ENCODE results near the gene NEGR1.
"Not testable (repeated sequence)": the region's sequence is repeated elsewhere in the genome, so short reads cannot be mapped to it uniquely, and the experiment has no call there.

NEGR1 gene

DNA sequence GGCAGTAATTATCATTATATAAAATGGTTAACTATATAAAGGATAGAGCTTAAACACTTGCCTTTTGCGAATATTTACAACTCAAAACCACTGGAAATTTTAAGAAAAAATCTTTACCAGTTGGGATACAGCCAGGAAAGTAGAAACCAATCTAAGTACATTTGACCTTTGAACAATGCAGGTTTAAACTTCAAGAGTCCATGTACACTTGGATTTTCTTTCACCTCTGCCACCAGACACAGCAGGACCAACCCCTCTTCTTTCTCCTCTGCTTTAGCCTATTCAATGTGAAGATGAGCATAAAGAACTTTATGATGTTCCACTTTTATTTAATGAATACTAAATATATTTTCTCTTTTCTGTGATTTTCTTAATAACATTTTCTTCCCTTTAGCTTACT is 361.1 kb downstream of the NEGR1 start:
- no peak for DNase-seq

DNA sequence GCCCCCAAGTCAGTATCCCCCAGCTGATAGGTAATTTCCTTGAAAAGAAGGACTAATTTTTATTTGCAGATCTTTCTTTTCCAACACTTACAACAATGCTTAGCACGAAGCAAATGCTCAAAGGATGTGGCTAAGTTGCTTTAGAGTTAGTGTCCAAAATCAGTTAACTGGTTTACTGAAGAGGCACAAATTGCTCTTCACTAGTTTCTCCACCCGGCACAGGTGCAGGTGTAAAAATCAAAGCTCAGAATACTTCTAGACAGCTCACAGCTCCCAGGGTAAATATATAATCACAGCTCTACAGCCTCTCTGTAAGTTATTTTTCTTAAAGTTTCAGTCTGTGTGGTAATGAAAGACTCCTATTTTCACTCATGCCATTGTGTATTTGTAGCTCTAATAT is 361.8 kb downstream of the NEGR1 start:
- DNase-seq, result no peak

DNA sequence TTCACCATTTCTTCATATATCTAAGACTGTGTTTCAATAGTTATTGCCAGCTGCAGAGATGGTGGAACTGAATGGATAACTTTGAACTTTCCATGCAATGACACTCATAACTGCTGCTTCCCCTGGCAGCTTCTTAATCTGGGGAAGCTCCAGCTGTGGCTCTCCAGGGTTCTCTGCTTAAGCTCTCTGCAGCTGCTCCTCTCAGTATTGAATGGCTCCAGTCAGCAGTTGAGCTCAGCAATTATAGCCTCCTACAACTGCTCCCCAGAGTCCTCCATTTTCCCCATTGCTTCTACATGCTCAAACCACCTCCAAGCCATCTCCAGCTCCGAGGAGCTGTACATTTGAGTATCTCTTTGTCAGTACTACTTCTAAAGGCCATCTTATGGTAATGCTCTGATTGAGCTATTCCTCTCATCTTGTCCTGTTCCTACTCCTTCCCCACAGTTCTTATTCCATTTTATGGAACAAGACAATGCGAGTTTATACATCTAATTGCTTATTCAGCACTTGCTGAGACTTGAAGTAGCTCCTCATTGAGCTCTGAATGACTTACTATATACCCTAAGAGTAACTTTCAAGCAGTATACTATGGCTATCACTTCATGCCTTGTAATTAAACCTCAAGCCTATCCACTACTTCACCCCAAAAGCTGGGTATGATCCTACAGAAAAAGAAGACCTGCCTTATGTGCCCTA is 362.4 kb downstream of the NEGR1 start:
- DNase-seq, result no peak

- DNase-seq, result no peak
Measured at GRCh38 chr1:71918630-71919029, 363.7 kb downstream of the NEGR1 start.

DNA sequence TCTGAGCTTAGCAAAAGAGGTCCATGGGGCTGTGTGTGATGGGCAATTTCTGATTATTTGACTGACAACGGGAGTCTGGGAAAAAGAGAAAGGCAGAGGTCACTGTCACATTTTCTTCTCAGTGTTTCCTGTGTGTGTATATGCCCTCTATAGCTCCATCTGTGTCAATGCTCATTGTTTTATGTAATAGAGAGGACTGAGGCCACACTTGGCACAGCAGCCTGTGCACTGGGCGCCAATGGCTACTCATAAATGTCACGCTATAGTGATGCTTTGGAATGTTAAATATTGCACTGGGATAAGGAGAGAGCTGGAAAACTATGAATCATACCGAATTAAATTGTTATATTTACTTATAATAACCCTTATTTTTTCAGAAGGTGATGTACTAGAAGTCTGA is 365.4 kb downstream of the NEGR1 start:
- DNase-seq, result no peak

GRCh38 chr1:71914626-71915025 is 367.7 kb downstream of the NEGR1 start:
- no peak for DNase-seq

GRCh38 chr1:71908871-71909390 is 373.4 kb downstream of the NEGR1 start:
- DNase-seq, result no peak

GRCh38 chr1:71908303-71908702 is 374.0 kb downstream of the NEGR1 start:
- DNase-seq, result no peak

GRCh38 chr1:71899881-71900280 is 382.5 kb downstream of the NEGR1 start:
- no peak for DNase-seq

GRCh38 chr1:71888166-71888565 is 394.2 kb downstream of the NEGR1 start:
- DNase-seq, result not testable (repeated sequence)

DNA sequence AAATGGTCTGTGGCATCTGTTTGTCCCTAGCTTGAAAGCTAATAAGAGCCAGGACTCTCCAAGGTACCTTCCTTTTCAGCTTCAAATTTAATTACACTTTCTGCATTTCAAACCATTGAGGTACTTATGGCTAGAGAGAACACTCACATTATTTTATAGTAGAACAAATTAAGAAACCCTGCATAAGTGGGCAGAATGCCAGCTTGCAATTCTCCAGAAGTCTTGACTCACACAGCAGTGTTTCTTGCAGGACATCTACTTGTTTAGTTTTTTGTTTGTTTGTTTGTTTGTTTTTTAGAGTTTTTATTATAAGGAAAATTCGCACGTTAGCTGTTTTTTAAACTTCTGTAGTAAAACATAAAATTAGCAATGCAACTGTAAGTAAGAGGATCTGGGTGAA is 397.2 kb downstream of the NEGR1 start:
- no peak for DNase-seq

- no peak for DNase-seq
Measured at GRCh38 chr1:71882637-71883036, 399.7 kb downstream of the NEGR1 start.

DNA sequence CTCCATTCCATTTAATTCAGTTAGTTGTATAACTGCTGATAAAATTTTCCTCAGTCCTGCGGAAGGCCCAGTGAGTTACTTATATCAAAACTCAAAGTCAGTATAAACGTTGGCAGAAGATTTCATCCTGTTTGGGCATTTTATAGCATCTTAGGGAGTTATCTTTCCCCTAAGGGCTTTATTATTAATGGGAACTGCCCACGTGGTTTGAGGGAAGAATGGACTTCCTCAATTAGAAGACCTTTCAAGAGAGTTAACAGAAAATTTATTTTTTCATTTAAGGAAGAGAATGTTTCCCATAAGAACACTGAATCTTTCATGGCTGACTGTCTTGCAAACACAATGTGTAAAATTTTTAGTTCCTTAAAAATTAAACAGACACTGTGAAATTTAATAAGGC is 400.1 kb downstream of the NEGR1 start:
- no peak for DNase-seq

GRCh38 chr1:71881611-71882010 is 400.7 kb downstream of the NEGR1 start:
- no peak for DNase-seq

GRCh38 chr1:71869326-71869725 is 413.0 kb downstream of the NEGR1 start:
- DNase-seq, result no peak

DNA sequence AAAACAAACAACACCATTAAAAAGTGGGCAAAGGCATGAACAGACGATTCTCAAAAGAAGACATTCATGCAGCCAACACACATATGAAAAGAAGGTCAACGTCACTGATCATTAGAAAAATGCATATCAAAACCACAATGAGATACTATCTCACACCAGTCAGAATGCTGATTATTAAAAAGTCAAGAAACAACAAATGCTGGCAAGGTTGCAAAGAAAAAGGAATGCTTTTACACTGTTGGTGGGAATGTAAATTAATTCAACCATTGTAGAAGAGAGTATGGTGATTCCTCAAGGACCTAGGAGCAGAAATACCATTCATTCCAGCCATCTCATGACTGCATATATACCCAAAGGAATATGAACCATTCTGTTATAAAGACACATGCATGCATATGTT is 419.6 kb downstream of the NEGR1 start:
- DNase-seq, result no peak

DNA sequence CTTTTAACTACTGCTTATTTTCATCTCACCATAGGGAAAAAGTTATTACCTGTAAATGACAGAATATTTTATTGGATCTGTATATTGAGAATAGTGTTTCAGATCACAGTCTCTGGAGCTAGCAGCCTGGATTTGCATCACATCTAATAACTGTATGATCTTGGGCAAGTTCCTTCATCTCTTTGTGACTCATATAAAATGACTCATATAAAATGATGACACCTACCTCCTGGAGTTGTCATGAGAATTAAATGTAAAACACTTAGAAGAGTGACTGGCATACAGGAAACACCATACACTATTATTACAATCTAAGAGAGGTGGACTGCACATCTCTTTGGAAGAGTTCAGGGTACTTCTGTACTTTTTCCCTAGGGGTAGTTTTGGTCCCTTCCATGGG is 421.3 kb downstream of the NEGR1 start:
- no peak for DNase-seq

DNA sequence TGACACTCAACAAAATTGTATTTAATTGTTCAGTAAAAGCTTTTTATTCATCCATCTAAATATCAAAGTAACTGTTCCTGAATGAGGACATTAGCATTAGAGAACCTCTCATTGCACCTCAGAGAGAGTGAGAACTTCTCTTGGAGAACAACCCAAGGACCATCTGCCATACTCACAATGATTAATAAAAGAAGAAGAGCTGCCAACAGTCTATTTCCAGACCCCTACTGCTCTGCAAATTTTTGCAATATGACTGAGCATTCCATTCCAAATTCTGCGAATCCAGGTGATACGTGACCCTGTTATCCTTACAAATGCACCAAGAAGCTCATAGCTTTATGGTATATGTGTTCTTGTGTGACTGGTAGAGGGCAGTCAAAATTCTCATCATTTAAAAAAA is 422.5 kb downstream of the NEGR1 start:
- DNase-seq, result no peak

DNA sequence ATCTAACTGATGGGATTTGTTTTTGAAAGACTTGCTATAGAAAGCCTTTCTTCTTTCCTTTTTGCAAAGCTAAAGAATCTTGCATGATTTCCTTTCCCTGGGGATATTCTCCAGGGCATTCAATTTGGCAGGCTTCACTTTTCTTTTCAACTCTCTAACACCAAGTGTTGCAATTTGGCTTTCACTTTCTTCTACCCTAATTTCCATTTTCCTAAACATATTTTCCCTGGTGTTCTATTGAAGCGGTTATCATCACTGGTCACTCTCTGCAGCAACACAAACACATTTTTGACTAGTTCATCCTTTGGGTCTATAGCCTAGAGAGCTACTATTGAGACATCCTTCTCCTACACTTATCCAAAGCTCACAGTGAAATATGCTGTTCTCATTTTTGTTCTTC is 424.5 kb downstream of the NEGR1 start:
- no peak for DNase-seq

GRCh38 chr1:71853360-71853759 is 429.0 kb downstream of the NEGR1 start:
- no peak for DNase-seq

GRCh38 chr1:71850936-71851335 is 431.4 kb downstream of the NEGR1 start:
- no peak for DNase-seq

DNA sequence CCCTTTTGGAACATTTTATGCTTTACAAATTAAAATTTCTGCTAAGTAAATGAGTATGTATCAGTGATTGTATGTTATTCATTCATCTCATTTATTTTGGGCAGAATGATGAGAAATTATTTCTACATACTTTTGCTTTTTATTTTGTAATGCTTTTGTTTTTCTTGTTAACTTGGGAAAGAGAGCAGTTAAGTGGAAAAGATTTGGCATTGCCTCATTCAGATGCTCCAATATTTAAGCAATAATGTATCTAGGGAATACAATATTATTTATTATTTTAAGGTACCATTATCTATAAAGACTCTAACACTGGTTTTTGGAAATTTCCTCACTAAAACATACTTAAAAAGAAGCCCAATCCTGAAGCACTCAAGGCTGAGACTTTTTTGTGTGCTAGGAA is 431.8 kb downstream of the NEGR1 start:
- no peak for DNase-seq

DNA sequence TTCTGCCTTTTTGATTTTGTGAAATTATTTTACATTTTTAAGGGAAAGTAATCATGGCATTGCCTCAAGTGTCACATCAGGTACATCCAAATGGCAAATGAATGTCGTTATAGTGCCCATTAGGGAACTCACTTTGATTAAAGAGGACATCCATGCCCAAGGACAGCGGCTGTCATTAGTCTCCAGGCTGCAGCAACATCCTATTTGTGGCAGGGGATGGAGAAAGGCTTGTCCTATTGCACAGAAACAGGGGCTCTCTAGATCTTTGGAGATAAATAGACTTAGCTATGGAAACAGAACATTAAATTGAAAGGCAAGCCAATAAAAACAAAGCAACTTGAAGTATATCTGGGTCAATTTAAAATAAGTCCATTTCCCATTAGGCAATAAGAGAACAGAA is 439.3 kb downstream of the NEGR1 start:
- no peak for DNase-seq

- no peak for DNase-seq
Measured at GRCh38 chr1:71839876-71840275, 442.5 kb downstream of the NEGR1 start.

DNA sequence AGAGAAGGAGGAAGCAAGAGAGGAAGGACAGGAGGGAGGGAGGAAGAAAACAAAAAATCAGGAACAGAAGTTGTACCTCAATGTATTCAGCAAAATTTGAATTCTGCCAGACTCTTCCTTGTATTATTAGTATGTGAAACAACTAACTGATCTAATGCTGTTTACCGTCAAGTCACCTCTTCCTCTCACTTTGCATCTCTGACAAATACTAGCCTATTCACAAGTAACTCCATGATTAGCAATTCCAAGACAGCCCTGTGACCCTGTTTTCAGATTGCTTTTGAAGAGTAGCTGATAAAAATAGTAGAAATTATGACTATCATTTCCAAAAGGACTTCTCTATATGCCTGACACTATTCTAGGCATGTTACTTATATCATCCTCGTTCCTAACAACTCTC is 445.4 kb downstream of the NEGR1 start:
- no peak for DNase-seq
